ENCODE data around the gene TMEM219.
"Not testable (repeated sequence)": the region's sequence is repeated elsewhere in the genome, so short reads cannot be mapped to it uniquely, and the experiment has no call there.

Gene TMEM219

GRCh38 chr16:29959293-29959692, 2.6 kb upstream of the TMEM219 start:
- H3K4me3 ChIP-seq (ENCODE audit: low read length) = no peak overlapping the region
- H3K9ac ChIP-seq (ENCODE audit: low read depth, low read length) = no peak overlapping the region
- H3K4me2 ChIP-seq (ENCODE audit: low read length) = no peak overlapping the region
- no peaks in the 10 kb centered on the region for H3K9me3 ChIP-seq (replicated peaks; ENCODE audit: low read length)
- H3K4me1 ChIP-seq (ENCODE audit: control insufficient read depth, insufficient read depth, low read length) = peaks cover 14% of the 10 kb centered on the region
- no peaks in the 10 kb centered on the region for H3K27me3 ChIP-seq (ENCODE audit: control insufficient read depth, insufficient read depth, low read length)
- no peaks in the 10 kb centered on the region for H3K36me3 ChIP-seq (ENCODE audit: insufficient read depth, low read length)

GRCh38 chr16:29959821-29960220, 2.1 kb upstream of the TMEM219 start:
- not testable (repeated sequence) for H3K9ac ChIP-seq (ENCODE audit: low read depth, low read length); H3K36me3 ChIP-seq (ENCODE audit: insufficient read depth, low read length); H3K9me3 ChIP-seq (replicated peaks; ENCODE audit: low read length); H3K4me3 ChIP-seq (ENCODE audit: low read length); H3K4me2 ChIP-seq (ENCODE audit: low read length); H3K27me3 ChIP-seq (ENCODE audit: control insufficient read depth, insufficient read depth, low read length)
- H3K4me1 ChIP-seq (ENCODE audit: control insufficient read depth, insufficient read depth, low read length) = peaks cover 14% of the 10 kb centered on the region

- Histone ChIP-seq H3K27me3 (ENCODE audit: control insufficient read depth, insufficient read depth, low read length) (no peaks in the 10 kb centered on the region), H3K4me2 (ENCODE audit: low read length) (peak overlapping the region; percentile 96), H3K36me3 (ENCODE audit: insufficient read depth, low read length) (peaks cover 5% of the 10 kb centered on the region), H3K9ac (ENCODE audit: low read depth, low read length) (peak overlapping the region; percentile 84), H3K4me1 (ENCODE audit: control insufficient read depth, insufficient read depth, low read length) (peaks cover 14% of the 10 kb centered on the region), H3K9me3 (replicated peaks; ENCODE audit: low read length) (no peaks in the 10 kb centered on the region), H3K4me3 (ENCODE audit: low read length) (peak overlapping the region; percentile 73)
These were observed 776 bp upstream of the TMEM219 start for GRCh38 chr16:29961127-29961478.

- H3K9ac ChIP-seq (ENCODE audit: low read depth, low read length) = peak overlapping the region; percentile 84
- H3K36me3 ChIP-seq (ENCODE audit: insufficient read depth, low read length) = peaks cover 5% of the 10 kb centered on the region
- H3K4me3 ChIP-seq (ENCODE audit: low read length) = peak overlapping the region; percentile 73
- H3K9me3 ChIP-seq (replicated peaks; ENCODE audit: low read length) = no peaks in the 10 kb centered on the region
- H3K4me1 ChIP-seq (ENCODE audit: control insufficient read depth, insufficient read depth, low read length) = peaks cover 14% of the 10 kb centered on the region
- no peaks in the 10 kb centered on the region for H3K27me3 ChIP-seq (ENCODE audit: control insufficient read depth, insufficient read depth, low read length)
- H3K4me2 ChIP-seq (ENCODE audit: low read length) = peak overlapping the region; percentile 96
These were observed 590 bp downstream of the TMEM219 start for GRCh38 chr16:29962344-29962994.

GRCh38 chr16:29963021-29963743, 1.3 kb downstream of the TMEM219 start:
- Histone ChIP-seq H3K4me3 (ENCODE audit: low read length) (peak overlapping the region; percentile 73), H3K27me3 (ENCODE audit: control insufficient read depth, insufficient read depth, low read length) (no peaks in the 10 kb centered on the region), H3K9me3 (replicated peaks; ENCODE audit: low read length) (no peaks in the 10 kb centered on the region), H3K4me1 (ENCODE audit: control insufficient read depth, insufficient read depth, low read length) (peaks cover 14% of the 10 kb centered on the region), H3K9ac (ENCODE audit: low read depth, low read length) (peak overlapping the region; percentile 84), H3K4me2 (ENCODE audit: low read length) (peak overlapping the region; percentile 96), H3K36me3 (ENCODE audit: insufficient read depth, low read length) (peaks cover 10% of the 10 kb centered on the region)

- Histone ChIP-seq H3K4me1 (ENCODE audit: control insufficient read depth, insufficient read depth, low read length) (peaks cover 2% of the 10 kb centered on the region), H3K36me3 (ENCODE audit: insufficient read depth, low read length) (peaks cover 35% of the 10 kb centered on the region), H3K27me3 (ENCODE audit: control insufficient read depth, insufficient read depth, low read length) (no peaks in the 10 kb centered on the region), H3K4me2 (ENCODE audit: low read length) (no peak overlapping the region), H3K9me3 (replicated peaks; ENCODE audit: low read length) (no peaks in the 10 kb centered on the region), H3K9ac (ENCODE audit: low read depth, low read length) (no peak overlapping the region), H3K4me3 (ENCODE audit: low read length) (no peak overlapping the region)
These were observed 6.3 kb downstream of the TMEM219 start for GRCh38 chr16:29968205-29968604.

- Histone ChIP-seq H3K4me2 (ENCODE audit: low read length) (no peak overlapping the region), H3K9me3 (replicated peaks; ENCODE audit: low read length) (no peaks in the 10 kb centered on the region), H3K27me3 (ENCODE audit: control insufficient read depth, insufficient read depth, low read length) (no peaks in the 10 kb centered on the region), H3K4me1 (ENCODE audit: control insufficient read depth, insufficient read depth, low read length) (peaks cover 20% of the 10 kb centered on the region), H3K36me3 (ENCODE audit: insufficient read depth, low read length) (peaks cover 30% of the 10 kb centered on the region), H3K9ac (ENCODE audit: low read depth, low read length) (no peak overlapping the region), H3K4me3 (ENCODE audit: low read length) (no peak overlapping the region)
These were observed 9.4 kb downstream of the TMEM219 start for GRCh38 chr16:29971304-29971703.

- Histone ChIP-seq H3K9ac (ENCODE audit: low read depth, low read length) (no peak overlapping the region), H3K9me3 (replicated peaks; ENCODE audit: low read length) (no peaks in the 10 kb centered on the region), H3K4me2 (ENCODE audit: low read length) (no peak overlapping the region), H3K4me3 (ENCODE audit: low read length) (no peak overlapping the region), H3K27me3 (ENCODE audit: control insufficient read depth, insufficient read depth, low read length) (no peaks in the 10 kb centered on the region), H3K36me3 (ENCODE audit: insufficient read depth, low read length) (peaks cover 31% of the 10 kb centered on the region), H3K4me1 (ENCODE audit: control insufficient read depth, insufficient read depth, low read length) (peaks cover 31% of the 10 kb centered on the region)
These were observed 10.6 kb downstream of the TMEM219 start for GRCh38 chr16:29972500-29972899.

- no peaks in the 10 kb centered on the region for H3K27me3 ChIP-seq (ENCODE audit: control insufficient read depth, insufficient read depth, low read length)
- no peak overlapping the region for H3K9ac ChIP-seq (ENCODE audit: low read depth, low read length)
- no peak overlapping the region for H3K4me3 ChIP-seq (ENCODE audit: low read length)
- no peaks in the 10 kb centered on the region for H3K9me3 ChIP-seq (replicated peaks; ENCODE audit: low read length)
- peaks cover 34% of the 10 kb centered on the region for H3K36me3 ChIP-seq (ENCODE audit: insufficient read depth, low read length)
- H3K4me1 ChIP-seq (ENCODE audit: control insufficient read depth, insufficient read depth, low read length) = peaks cover 31% of the 10 kb centered on the region
- peak overlapping the region; percentile 30 for H3K4me2 ChIP-seq (ENCODE audit: low read length)
These were observed 11.1 kb downstream of the TMEM219 start for GRCh38 chr16:29972992-29973383.

- Histone ChIP-seq H3K9ac (ENCODE audit: low read depth, low read length) (peak within 1 kb of the TSS; percentile 95), H3K4me2 (ENCODE audit: low read length) (peak within 1 kb of the TSS; percentile 88), H3K36me3 (ENCODE audit: insufficient read depth, low read length) (peaks cover 34% of the 10 kb centered on the region), H3K4me1 (ENCODE audit: control insufficient read depth, insufficient read depth, low read length) (peaks cover 31% of the 10 kb centered on the region), H3K27me3 (ENCODE audit: control insufficient read depth, insufficient read depth, low read length) (no peaks in the 10 kb centered on the region), H3K4me3 (ENCODE audit: low read length) (peak within 1 kb of the TSS; percentile 89), H3K9me3 (replicated peaks; ENCODE audit: low read length) (no peaks in the 10 kb centered on the region)
These were observed 11.7 kb downstream of the TMEM219 start, which contains the start of gene TAOK2 for GRCh38 chr16:29973384-29974246. Gene TAOK2 (plus strand): TSS chr16:29973868. CDS start chr16:29977773, 3,905 bp downstream.

All from skeletal muscle satellite cell (primary cell).